Measurements from ENCODE around the gene WNT3A.

WNT3A gene

GRCh38 chr1:228081578-228082213 lies 74.9 kb downstream of the WNT3A start:
- peak; percentile 50 for DNase-seq (ENCODE audit: low read depth)
- no peaks in the 10 kb centered on the region for H3K36me3 ChIP-seq (ENCODE audit: control insufficient read depth, insufficient read depth, low read length, severe bottlenecking)
- H3K9me3 ChIP-seq (ENCODE audit: control insufficient read depth, low read length): no peaks in the 10 kb centered on the region
- peak overlapping the region; percentile 89 for H3K4me3 ChIP-seq (ENCODE audit: low read length)
- peaks cover 29% of the 10 kb centered on the region for H3K4me1 ChIP-seq (ENCODE audit: control insufficient read depth, insufficient read depth, low read length)
- H3K9ac ChIP-seq (ENCODE audit: low read length): peak overlapping the region; percentile 97
- H3K27me3 ChIP-seq (replicated peaks; ENCODE audit: control insufficient read depth, insufficient read depth, low read length): no peaks in the 10 kb centered on the region

GRCh38 chr1:228082214-228082917 lies 75.6 kb downstream of the WNT3A start, which contains the start of gene ARF1:
Gene ARF1 (plus strand): TSS chr1:228082708. CDS start chr1:228097115, 14,407 bp downstream.
- no peaks in the 10 kb centered on the region for H3K36me3 ChIP-seq (ENCODE audit: control insufficient read depth, insufficient read depth, low read length, severe bottlenecking)
- peaks cover 36% of the 10 kb centered on the region for H3K4me1 ChIP-seq (ENCODE audit: control insufficient read depth, insufficient read depth, low read length)
- no peaks in the 10 kb centered on the region for H3K27me3 ChIP-seq (replicated peaks; ENCODE audit: control insufficient read depth, insufficient read depth, low read length)
- no peaks in the 10 kb centered on the region for H3K9me3 ChIP-seq (ENCODE audit: control insufficient read depth, low read length)
- peak; percentile 97 for DNase-seq (ENCODE audit: low read depth)
- H3K9ac ChIP-seq (ENCODE audit: low read length): peak within 1 kb of the TSS; percentile 97
- peak within 1 kb of the TSS; percentile 89 for H3K4me3 ChIP-seq (ENCODE audit: low read length)

- Histone ChIP-seq H3K27me3 (replicated peaks; ENCODE audit: control insufficient read depth, insufficient read depth, low read length) (no peaks in the 10 kb centered on the region), H3K36me3 (ENCODE audit: control insufficient read depth, insufficient read depth, low read length, severe bottlenecking) (no peaks in the 10 kb centered on the region), H3K4me3 (ENCODE audit: low read length) (peak overlapping the region; percentile 89), H3K4me1 (ENCODE audit: control insufficient read depth, insufficient read depth, low read length) (peaks cover 44% of the 10 kb centered on the region), H3K9me3 (ENCODE audit: control insufficient read depth, low read length) (no peaks in the 10 kb centered on the region), H3K9ac (ENCODE audit: low read length) (peak overlapping the region; percentile 97)
- peak; percentile 62 for DNase-seq (ENCODE audit: low read depth)
Observed at GRCh38 chr1:228082918-228083870, 76.4 kb downstream of the WNT3A start.

GRCh38 chr1:228083871-228084278 lies 77.1 kb downstream of the WNT3A start:
- Histone ChIP-seq H3K9ac (ENCODE audit: low read length) (peak overlapping the region; percentile 97), H3K36me3 (ENCODE audit: control insufficient read depth, insufficient read depth, low read length, severe bottlenecking) (peaks cover 4% of the 10 kb centered on the region), H3K4me1 (ENCODE audit: control insufficient read depth, insufficient read depth, low read length) (peaks cover 51% of the 10 kb centered on the region), H3K27me3 (replicated peaks; ENCODE audit: control insufficient read depth, insufficient read depth, low read length) (no peaks in the 10 kb centered on the region), H3K4me3 (ENCODE audit: low read length) (peak overlapping the region; percentile 89), H3K9me3 (ENCODE audit: control insufficient read depth, low read length) (no peaks in the 10 kb centered on the region)
- peak; percentile 53 for DNase-seq (ENCODE audit: low read depth)

- Histone ChIP-seq H3K9me3 (ENCODE audit: control insufficient read depth, low read length) (no peaks in the 10 kb centered on the region), H3K27me3 (replicated peaks; ENCODE audit: control insufficient read depth, insufficient read depth, low read length) (no peaks in the 10 kb centered on the region), H3K4me3 (ENCODE audit: low read length) (peak overlapping the region; percentile 89), H3K4me1 (ENCODE audit: control insufficient read depth, insufficient read depth, low read length) (peaks cover 56% of the 10 kb centered on the region), H3K36me3 (ENCODE audit: control insufficient read depth, insufficient read depth, low read length, severe bottlenecking) (peaks cover 5% of the 10 kb centered on the region), H3K9ac (ENCODE audit: low read length) (peak overlapping the region; percentile 97)
- peak; percentile 81 for DNase-seq (ENCODE audit: low read depth)
Observed at GRCh38 chr1:228084325-228084724, 77.5 kb downstream of the WNT3A start.

- Histone ChIP-seq H3K4me3 (ENCODE audit: low read length) (peak overlapping the region; percentile 89), H3K36me3 (ENCODE audit: control insufficient read depth, insufficient read depth, low read length, severe bottlenecking) (peaks cover 5% of the 10 kb centered on the region), H3K4me1 (ENCODE audit: control insufficient read depth, insufficient read depth, low read length) (peaks cover 60% of the 10 kb centered on the region)
Observed at GRCh38 chr1:228084797-228085196, 78.0 kb downstream of the WNT3A start.

GRCh38 chr1:228085287-228085951 lies 78.6 kb downstream of the WNT3A start:
- Histone ChIP-seq H3K4me1 (ENCODE audit: control insufficient read depth, insufficient read depth, low read length) (peaks cover 67% of the 10 kb centered on the region), H3K27me3 (replicated peaks; ENCODE audit: control insufficient read depth, insufficient read depth, low read length) (no peaks in the 10 kb centered on the region), H3K4me3 (ENCODE audit: low read length) (peak overlapping the region; percentile 89), H3K36me3 (ENCODE audit: control insufficient read depth, insufficient read depth, low read length, severe bottlenecking) (peaks cover 5% of the 10 kb centered on the region), H3K9ac (ENCODE audit: low read length) (peak overlapping the region; percentile 97), H3K9me3 (ENCODE audit: control insufficient read depth, low read length) (no peaks in the 10 kb centered on the region)
- peak; percentile 87 for DNase-seq (ENCODE audit: low read depth)

More at GRCh38 chr1:228084797-228085196, 78.0 kb downstream of the WNT3A start:
- no peaks in the 10 kb centered on the region for H3K27me3 ChIP-seq (replicated peaks; ENCODE audit: control insufficient read depth, insufficient read depth, low read length)
- no peak for DNase-seq (ENCODE audit: low read depth)
- H3K9me3 ChIP-seq (ENCODE audit: control insufficient read depth, low read length): no peaks in the 10 kb centered on the region
- peak overlapping the region; percentile 97 for H3K9ac ChIP-seq (ENCODE audit: low read length)

GRCh38 chr1:228087771-228088251 lies 81.0 kb downstream of the WNT3A start:
- peaks cover 9% of the 10 kb centered on the region for H3K36me3 ChIP-seq (ENCODE audit: control insufficient read depth, insufficient read depth, low read length, severe bottlenecking)
- peak overlapping the region; percentile 39 for H3K9ac ChIP-seq (ENCODE audit: low read length)
- peak; percentile 79 for DNase-seq (ENCODE audit: low read depth)
- H3K9me3 ChIP-seq (ENCODE audit: control insufficient read depth, low read length): no peaks in the 10 kb centered on the region
- no peaks in the 10 kb centered on the region for H3K27me3 ChIP-seq (replicated peaks; ENCODE audit: control insufficient read depth, insufficient read depth, low read length)
- H3K4me3 ChIP-seq (ENCODE audit: low read length): peak overlapping the region; percentile 45
- H3K4me1 ChIP-seq (ENCODE audit: control insufficient read depth, insufficient read depth, low read length): peaks cover 75% of the 10 kb centered on the region

GRCh38 chr1:228088586-228089498 lies 82.0 kb downstream of the WNT3A start:
- H3K27me3 ChIP-seq (replicated peaks; ENCODE audit: control insufficient read depth, insufficient read depth, low read length): no peaks in the 10 kb centered on the region

More at GRCh38 chr1:228088586-228089498, 82.0 kb downstream of the WNT3A start:
- DNase-seq (ENCODE audit: low read depth): peak; percentile 41
- H3K4me3 ChIP-seq (ENCODE audit: low read length): peak overlapping the region; percentile 23
- no peaks in the 10 kb centered on the region for H3K9me3 ChIP-seq (ENCODE audit: control insufficient read depth, low read length)
- peaks cover 14% of the 10 kb centered on the region for H3K36me3 ChIP-seq (ENCODE audit: control insufficient read depth, insufficient read depth, low read length, severe bottlenecking)
- peak overlapping the region; percentile 39 for H3K9ac ChIP-seq (ENCODE audit: low read length)
- peaks cover 75% of the 10 kb centered on the region for H3K4me1 ChIP-seq (ENCODE audit: control insufficient read depth, insufficient read depth, low read length)
